IPS DF 4.7 (cell line): ENCODE results near the gene PIR.

Experiments used
- DNase-seq: peaks from one replicate; pipeline ENCODE4 v3.0.0-alpha.2; 2013; ENCODE audit warnings: low spot score; ENCODE audit errors: extremely low read depth

Gene PIR

GRCh38 chrX:15418041-15418706 lies 75.0 kb downstream of the PIR start:
- DNase-seq, result no peak

GRCh38 chrX:15416133-15416993 lies 76.8 kb downstream of the PIR start:
- DNase-seq, result no peak

- no peak for DNase-seq
Observed at GRCh38 chrX:15413101-15413500, 80.0 kb downstream of the PIR start.

GRCh38 chrX:15410947-15411346 lies 82.2 kb downstream of the PIR start:
- no peak for DNase-seq

GRCh38 chrX:15410430-15410829 lies 82.7 kb downstream of the PIR start:
- no peak for DNase-seq

GRCh38 chrX:15405846-15406245 lies 87.3 kb downstream of the PIR start:
- no peak for DNase-seq

GRCh38 chrX:15404401-15405096 lies 88.6 kb downstream of the PIR start:
- DNase-seq, result no peak

- no peak for DNase-seq
Observed at GRCh38 chrX:15401378-15401777, 91.8 kb downstream of the PIR start.

- no peak for DNase-seq
Observed at GRCh38 chrX:15399962-15400391, 93.2 kb downstream of the PIR start.

- no peak for DNase-seq
Observed at GRCh38 chrX:15398874-15399273, 94.3 kb downstream of the PIR start.

- DNase-seq, result no peak
Observed at GRCh38 chrX:15395789-15396188, 97.3 kb downstream of the PIR start.

GRCh38 chrX:15391850-15392249 lies 101.3 kb downstream of the PIR start:
- DNase-seq, result no peak

GRCh38 chrX:15384304-15384703 lies 108.8 kb downstream of the PIR start, which contains the start of gene VEGFD:
VEGFD (minus strand) TSS chrX:15384413; CDS start chrX:15383946, 467 bp downstream.
- DNase-seq, result no peak

GRCh38 chrX:15382813-15383212 lies 110.3 kb downstream of the PIR start:
- DNase-seq, result no peak

GRCh38 chrX:15376956-15377355 lies 116.2 kb downstream of the PIR start:
- no peak for DNase-seq

- DNase-seq, result no peak
Observed at GRCh38 chrX:15373976-15374375, 119.2 kb downstream of the PIR start.

- DNase-seq, result no peak
Observed at GRCh38 chrX:15366506-15367352, 126.4 kb downstream of the PIR start.

GRCh38 chrX:15359701-15360100 lies 133.4 kb downstream of the PIR start:
- DNase-seq, result no peak

GRCh38 chrX:15358533-15358932 lies 134.6 kb downstream of the PIR start:
- DNase-seq, result no peak

- no peak for DNase-seq
Observed at GRCh38 chrX:15356444-15356843, 136.7 kb downstream of the PIR start.

GRCh38 chrX:15350329-15350996 lies 142.7 kb downstream of the PIR start:
- no peak for DNase-seq
